WTC11 (cell line): ENCODE results near the gene CNTNAP2.

Experiments used
- AFF4 ChIP-seq: sonication (generic); formaldehyde crosslinking; IDR thresholded peaks from 2 replicates; pipeline ENCODE4 v1.8.1; 2023; ENCODE audit warnings: mild to moderate bottlenecking, missing genetic modification reagents, borderline replicate concordance
- CREB1 ChIP-seq: sonication (generic); formaldehyde crosslinking; IDR thresholded peaks from 2 replicates; pipeline ENCODE4 v1.8.0; 2023; ENCODE audit warnings: mild to moderate bottlenecking, missing genetic modification reagents
- ELF4 ChIP-seq: sonication (generic); formaldehyde crosslinking; IDR thresholded peaks from 2 replicates; pipeline ENCODE4 v1.8.1; 2022; ENCODE audit warnings: low read depth, mild to moderate bottlenecking, moderate library complexity, missing genetic modification reagents
- FOXK1 ChIP-seq: sonication (generic); formaldehyde crosslinking; IDR thresholded peaks from 2 replicates; pipeline ENCODE4 v1.8.0; 2022; ENCODE audit warnings: mild to moderate bottlenecking, moderate library complexity, missing genetic modification reagents
- FOXP1 ChIP-seq: sonication (generic); formaldehyde crosslinking; IDR thresholded peaks from 2 replicates; pipeline ENCODE4 v1.8.0; 2022; ENCODE audit warnings: missing genetic modification reagents, mild to moderate bottlenecking, moderate library complexity, borderline replicate concordance
- TCF7 ChIP-seq: sonication (generic); formaldehyde crosslinking; IDR thresholded peaks from 2 replicates; pipeline ENCODE4 v1.8.0; 2022; ENCODE audit warnings: mild to moderate bottlenecking, low read depth, missing genetic modification reagents, moderate library complexity
- TP53 ChIP-seq: sonication (generic); formaldehyde crosslinking; IDR thresholded peaks from 2 replicates; pipeline ENCODE4 v1.8.1; 2023; ENCODE audit warnings: mild to moderate bottlenecking, missing genetic modification reagents
- USF2 ChIP-seq: sonication (generic); formaldehyde crosslinking; IDR thresholded peaks from 2 replicates; pipeline ENCODE4 v1.8.1; 2023; ENCODE audit warnings: mild to moderate bottlenecking, missing genetic modification reagents, moderate library complexity
- ZNF232 ChIP-seq: sonication (generic); formaldehyde crosslinking; IDR thresholded peaks from 2 replicates; pipeline ENCODE4 v1.8.0; 2022; ENCODE audit warnings: mild to moderate bottlenecking, missing genetic modification reagents
- TF ChIP-seq, protein P1 (sequence below): fragments of 200-600 bp; IDR thresholded peaks from 2 replicates; pipeline ENCODE4 v1.8.0; 2022; ENCODE audit warnings: antibody characterized with exemption
- TF ChIP-seq, protein P2 (sequence below): sonication (generic); formaldehyde crosslinking; IDR thresholded peaks from 2 replicates; pipeline ENCODE4 v1.8.0; 2022; ENCODE audit warnings: mild to moderate bottlenecking, missing genetic modification reagents
- TF ChIP-seq, protein P3 (sequence below): sonication (generic); formaldehyde crosslinking; IDR thresholded peaks from 2 replicates; pipeline ENCODE4 v1.8.1; 2022; ENCODE audit warnings: low read depth, missing genetic modification reagents, borderline replicate concordance
- TF ChIP-seq, protein P4 (sequence below): sonication (generic); formaldehyde crosslinking; IDR thresholded peaks from 2 replicates; pipeline ENCODE4 v1.8.1; 2022; ENCODE audit warnings: low read depth, mild to moderate bottlenecking, moderate library complexity, missing genetic modification reagents, borderline replicate concordance
- TF ChIP-seq, protein P5 (sequence below): sonication (generic); formaldehyde crosslinking; IDR thresholded peaks from 2 replicates; pipeline ENCODE4 v1.8.1; 2023; ENCODE audit warnings: mild to moderate bottlenecking, missing genetic modification reagents, moderate library complexity

DNA sequence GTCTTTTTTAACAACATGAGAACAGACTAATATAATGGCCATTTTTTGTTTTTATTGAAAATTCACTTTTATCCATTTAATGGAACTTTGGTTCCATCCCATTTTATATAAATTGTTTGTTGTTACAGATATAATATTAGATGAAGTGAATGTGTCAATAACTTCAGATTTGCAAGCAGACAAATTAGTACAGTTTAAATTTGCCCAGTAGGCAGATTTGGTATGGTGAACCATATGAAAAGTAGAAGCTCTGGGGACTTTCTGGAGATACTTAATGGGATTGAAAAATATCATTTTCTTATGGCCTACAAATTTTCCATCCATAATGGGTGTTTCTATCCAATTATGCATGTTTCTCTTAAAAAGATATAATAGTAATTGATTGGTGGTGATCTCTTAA lies 1277.7 kb downstream of the CNTNAP2 start:
- TF ChIP-seq USF2 (CRISPR knock-in tag): no peak
- no peak for TF ChIP-seq ELF4
- no peak for TF ChIP-seq TCF7 (CRISPR knock-in tag)
- TF ChIP-seq, protein P1, sequence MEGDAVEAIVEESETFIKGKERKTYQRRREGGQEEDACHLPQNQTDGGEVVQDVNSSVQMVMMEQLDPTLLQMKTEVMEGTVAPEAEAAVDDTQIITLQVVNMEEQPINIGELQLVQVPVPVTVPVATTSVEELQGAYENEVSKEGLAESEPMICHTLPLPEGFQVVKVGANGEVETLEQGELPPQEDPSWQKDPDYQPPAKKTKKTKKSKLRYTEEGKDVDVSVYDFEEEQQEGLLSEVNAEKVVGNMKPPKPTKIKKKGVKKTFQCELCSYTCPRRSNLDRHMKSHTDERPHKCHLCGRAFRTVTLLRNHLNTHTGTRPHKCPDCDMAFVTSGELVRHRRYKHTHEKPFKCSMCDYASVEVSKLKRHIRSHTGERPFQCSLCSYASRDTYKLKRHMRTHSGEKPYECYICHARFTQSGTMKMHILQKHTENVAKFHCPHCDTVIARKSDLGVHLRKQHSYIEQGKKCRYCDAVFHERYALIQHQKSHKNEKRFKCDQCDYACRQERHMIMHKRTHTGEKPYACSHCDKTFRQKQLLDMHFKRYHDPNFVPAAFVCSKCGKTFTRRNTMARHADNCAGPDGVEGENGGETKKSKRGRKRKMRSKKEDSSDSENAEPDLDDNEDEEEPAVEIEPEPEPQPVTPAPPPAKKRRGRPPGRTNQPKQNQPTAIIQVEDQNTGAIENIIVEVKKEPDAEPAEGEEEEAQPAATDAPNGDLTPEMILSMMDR: no peak
- no peak for TF ChIP-seq FOXK1 (CRISPR knock-in tag)
- TF ChIP-seq, protein P2, sequence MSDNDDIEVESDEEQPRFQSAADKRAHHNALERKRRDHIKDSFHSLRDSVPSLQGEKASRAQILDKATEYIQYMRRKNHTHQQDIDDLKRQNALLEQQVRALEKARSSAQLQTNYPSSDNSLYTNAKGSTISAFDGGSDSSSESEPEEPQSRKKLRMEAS (CRISPR knock-in tag): no peak
- TF ChIP-seq, protein P3, sequence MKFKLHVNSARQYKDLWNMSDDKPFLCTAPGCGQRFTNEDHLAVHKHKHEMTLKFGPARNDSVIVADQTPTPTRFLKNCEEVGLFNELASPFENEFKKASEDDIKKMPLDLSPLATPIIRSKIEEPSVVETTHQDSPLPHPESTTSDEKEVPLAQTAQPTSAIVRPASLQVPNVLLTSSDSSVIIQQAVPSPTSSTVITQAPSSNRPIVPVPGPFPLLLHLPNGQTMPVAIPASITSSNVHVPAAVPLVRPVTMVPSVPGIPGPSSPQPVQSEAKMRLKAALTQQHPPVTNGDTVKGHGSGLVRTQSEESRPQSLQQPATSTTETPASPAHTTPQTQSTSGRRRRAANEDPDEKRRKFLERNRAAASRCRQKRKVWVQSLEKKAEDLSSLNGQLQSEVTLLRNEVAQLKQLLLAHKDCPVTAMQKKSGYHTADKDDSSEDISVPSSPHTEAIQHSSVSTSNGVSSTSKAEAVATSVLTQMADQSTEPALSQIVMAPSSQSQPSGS: no peak
- TF ChIP-seq AFF4: no peak
- no peak for TF ChIP-seq CREB1 (CRISPR knock-in tag)
- TF ChIP-seq, protein P4, sequence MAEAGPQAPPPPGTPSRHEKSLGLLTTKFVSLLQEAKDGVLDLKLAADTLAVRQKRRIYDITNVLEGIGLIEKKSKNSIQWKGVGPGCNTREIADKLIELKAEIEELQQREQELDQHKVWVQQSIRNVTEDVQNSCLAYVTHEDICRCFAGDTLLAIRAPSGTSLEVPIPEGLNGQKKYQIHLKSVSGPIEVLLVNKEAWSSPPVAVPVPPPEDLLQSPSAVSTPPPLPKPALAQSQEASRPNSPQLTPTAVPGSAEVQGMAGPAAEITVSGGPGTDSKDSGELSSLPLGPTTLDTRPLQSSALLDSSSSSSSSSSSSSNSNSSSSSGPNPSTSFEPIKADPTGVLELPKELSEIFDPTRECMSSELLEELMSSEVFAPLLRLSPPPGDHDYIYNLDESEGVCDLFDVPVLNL: no peak
- no peak for TF ChIP-seq ZNF232 (CRISPR knock-in tag)
- TF ChIP-seq, protein P5, sequence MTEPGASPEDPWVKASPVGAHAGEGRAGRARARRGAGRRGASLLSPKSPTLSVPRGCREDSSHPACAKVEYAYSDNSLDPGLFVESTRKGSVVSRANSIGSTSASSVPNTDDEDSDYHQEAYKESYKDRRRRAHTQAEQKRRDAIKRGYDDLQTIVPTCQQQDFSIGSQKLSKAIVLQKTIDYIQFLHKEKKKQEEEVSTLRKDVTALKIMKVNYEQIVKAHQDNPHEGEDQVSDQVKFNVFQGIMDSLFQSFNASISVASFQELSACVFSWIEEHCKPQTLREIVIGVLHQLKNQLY (CRISPR knock-in tag): no peak
- TF ChIP-seq TP53 (CRISPR knock-in tag): no peak
- TF ChIP-seq FOXP1 (CRISPR knock-in tag): no peak
